GM13976 (cell line): ENCODE results near the gene PTAFR.

Experiments used
- DNase-seq: peaks from one replicate; pipeline ENCODE4 v3.0.0; 2012; ENCODE audit warnings: low spot score
- in situ Hi-C: fragments of 300-500 bp; cut with MboI; formaldehyde crosslinking; loops from one replicate; pipeline ENCODE4 v1.12.0; 2022; ENCODE audit warnings: low sequenced_read_pairs, mixed read lengths, inconsistent platforms; ENCODE audit not compliant: unreplicated experiment
- TF ChIP-seq, protein P1 (sequence below): IDR thresholded peaks from 2 replicates; pipeline ENCODE4 v1.5.1; 2012; ENCODE audit warnings: borderline replicate concordance, mild to moderate bottlenecking; ENCODE audit not compliant: insufficient read depth; ENCODE audit errors: extremely low read depth, missing control alignments, control extremely low read depth

The PTAFR gene

DNA sequence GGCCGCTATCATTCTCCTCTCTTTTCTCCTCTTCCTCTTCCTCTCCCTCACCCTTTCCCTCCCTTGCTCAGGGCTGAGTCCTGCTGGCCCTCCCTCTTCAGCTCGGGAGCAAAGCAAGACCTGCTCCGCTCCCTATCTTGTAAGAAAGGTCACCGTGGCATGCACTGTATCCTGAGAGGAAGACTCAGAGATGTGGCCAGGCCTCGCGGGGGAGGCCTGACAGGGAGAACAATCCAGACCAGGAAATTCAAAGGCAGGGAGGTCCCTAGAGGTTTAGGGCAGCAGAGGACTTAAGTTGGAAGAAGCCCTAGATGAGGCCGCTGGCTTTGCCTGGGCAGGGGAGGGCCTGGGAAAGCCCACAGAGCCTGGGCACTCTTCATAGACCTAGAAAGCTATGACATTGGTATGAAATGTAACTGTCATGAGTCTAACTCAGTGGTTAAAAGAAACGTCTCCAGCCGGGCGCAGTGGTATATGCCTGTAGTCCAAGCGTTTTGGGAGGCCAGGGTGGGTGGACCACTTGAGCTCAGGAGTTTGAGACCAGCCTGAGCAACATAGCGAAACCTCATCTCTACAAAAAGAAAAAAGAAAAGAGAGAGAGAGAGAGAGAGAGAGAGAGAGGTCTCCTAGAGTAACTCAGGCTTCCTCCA is 14.6 kb upstream of the PTAFR start:
- in situ Hi-C loops, result no loop called here
- TF ChIP-seq, protein P1, sequence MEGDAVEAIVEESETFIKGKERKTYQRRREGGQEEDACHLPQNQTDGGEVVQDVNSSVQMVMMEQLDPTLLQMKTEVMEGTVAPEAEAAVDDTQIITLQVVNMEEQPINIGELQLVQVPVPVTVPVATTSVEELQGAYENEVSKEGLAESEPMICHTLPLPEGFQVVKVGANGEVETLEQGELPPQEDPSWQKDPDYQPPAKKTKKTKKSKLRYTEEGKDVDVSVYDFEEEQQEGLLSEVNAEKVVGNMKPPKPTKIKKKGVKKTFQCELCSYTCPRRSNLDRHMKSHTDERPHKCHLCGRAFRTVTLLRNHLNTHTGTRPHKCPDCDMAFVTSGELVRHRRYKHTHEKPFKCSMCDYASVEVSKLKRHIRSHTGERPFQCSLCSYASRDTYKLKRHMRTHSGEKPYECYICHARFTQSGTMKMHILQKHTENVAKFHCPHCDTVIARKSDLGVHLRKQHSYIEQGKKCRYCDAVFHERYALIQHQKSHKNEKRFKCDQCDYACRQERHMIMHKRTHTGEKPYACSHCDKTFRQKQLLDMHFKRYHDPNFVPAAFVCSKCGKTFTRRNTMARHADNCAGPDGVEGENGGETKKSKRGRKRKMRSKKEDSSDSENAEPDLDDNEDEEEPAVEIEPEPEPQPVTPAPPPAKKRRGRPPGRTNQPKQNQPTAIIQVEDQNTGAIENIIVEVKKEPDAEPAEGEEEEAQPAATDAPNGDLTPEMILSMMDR, result no peak
- no peak for DNase-seq

DNA sequence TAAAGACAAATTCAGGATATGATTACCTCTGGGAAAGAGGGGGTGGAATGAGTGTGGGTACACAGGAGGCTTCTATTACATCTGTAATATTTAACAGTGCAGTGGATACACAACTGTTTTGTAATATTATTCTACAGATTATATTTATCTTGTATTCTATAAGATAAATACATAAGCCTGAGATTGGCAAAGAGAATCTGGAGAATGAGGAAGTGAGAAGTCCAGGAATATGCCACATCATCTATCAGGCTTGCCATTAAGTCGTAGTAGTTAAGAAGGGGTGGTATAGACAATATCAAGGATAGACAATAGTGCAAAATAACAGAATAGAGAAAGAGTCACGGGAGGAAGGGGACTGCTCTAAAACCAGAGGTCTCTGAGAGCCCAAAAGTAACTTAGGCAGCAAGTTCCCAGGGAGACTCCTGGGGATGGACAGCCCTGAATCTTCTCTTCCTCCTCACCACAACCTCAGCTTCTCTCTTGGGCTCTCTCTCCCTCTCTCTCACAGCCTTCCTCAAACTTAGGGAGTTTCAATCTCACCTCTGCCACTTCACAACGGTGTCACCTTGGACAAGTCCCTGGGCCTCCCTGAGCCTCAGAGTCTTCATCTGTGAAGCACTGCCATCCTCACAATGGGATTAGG is 14.0 kb upstream of the PTAFR start:
- TF ChIP-seq, protein P1, result no peak
- DNase-seq, result no peak
- in situ Hi-C loops, result no loop called here

DNA sequence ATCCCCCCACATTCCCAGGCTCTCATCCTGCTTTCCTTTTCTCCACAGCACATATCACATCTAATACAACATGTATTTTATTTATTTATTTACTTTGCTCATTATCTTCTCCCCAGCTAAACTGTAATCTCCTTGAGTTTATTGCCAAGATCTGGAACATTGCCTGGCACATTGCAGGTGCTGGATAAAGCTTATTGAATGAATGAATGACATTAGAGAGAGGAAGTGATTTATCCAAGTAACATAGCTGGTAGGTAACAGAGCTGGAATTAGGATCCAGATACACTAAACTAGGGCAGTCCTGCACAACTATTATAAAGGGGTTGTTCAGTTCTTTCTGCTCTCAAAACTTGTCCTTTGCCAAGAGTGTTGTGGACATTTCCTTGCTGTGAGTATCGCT is 8.6 kb upstream of the PTAFR start:
- DNase-seq, result no peak
- TF ChIP-seq, protein P1, result no peak
- in situ Hi-C loops, result no loop called here

DNA sequence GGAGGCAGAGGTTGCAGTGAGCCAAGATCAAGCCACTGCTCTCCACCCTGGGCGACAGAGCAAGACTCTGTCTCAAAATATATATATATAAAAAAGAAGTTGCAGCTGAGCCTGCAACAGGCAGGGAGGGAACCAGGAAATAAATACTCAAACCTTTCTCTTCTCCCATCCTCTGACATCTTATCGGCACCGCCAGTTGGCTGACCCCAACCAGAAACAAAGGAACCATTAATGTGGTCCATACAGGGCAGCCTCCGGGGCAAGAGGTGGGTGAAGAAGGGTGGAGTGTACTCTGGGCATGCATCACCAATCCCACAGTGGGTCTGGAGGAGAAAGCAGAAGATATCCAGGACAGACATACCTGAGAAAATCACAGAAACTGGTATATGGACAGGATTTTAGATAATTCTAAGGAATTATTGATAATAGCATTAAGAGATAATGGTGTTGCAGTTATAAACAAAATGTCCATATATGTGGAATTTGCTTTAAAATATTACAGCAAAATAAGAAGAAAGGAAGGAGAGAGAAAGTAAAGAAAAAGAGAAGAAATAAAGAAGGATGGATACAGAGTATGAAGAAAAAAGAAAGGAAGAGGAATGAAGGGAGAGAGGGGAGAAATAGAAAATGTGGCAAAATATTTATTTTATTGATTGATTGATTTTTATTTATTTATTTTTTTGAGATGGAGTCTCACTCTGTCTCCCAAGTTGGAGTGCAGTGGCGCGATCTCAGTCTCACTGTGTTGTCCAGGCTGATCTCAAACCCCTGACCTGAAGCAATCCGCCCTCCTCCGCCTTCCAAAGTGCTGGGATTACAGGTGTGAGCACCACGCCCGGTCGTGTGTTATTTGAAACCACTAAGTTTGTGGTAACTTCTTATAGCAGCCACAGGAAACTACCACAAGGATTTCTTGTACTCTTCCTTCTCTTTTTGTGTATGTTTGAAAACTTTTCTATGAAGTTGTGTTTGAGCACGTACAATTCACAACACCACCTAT is 4.1 kb upstream of the PTAFR start:
- TF ChIP-seq, protein P1, result no peak
- no peak for DNase-seq
- in situ Hi-C loops, result no loop called here

DNA sequence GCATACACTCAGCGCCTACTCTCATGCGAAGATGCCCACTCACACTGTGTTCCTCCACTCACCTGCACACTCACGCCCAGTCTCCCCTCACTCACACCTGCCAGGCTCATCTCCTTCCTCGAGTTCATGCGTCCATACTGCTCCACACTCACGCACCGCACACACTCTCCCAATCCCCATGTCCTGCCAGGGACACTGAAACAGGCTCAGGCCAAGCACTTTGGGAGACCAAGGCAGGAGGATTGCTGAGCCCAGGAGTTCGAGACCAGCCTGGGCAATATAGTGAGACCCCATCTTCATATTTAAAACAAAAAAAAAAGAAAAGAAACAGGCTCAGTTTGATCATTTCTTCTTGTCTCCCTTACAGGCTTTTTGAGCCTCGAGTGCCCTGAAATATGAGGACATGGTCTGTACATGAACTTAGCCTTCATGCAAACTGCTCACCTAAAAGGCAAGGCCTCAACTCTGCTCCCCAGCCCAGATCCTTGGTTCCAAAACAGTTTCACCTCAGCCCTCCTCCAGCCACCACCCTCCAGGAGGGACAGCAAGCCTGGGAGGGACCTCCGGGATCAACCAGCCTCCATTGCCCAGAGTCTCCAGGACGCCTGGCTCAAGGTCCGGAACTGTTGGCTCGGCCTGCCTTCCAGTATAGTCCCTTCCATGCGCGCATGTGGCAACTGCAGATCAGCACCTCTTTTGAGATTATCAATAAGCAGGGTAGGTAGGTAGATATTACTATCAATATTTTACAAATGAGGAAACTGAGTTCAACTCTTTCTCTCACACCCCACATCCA is 2.4 kb upstream of the PTAFR start:
- no peak for DNase-seq
- in situ Hi-C loops, result no loop called here
- TF ChIP-seq, protein P1, result no peak
